ENCODE measurements around the gene SYNGR2.

Gene SYNGR2

DNA sequence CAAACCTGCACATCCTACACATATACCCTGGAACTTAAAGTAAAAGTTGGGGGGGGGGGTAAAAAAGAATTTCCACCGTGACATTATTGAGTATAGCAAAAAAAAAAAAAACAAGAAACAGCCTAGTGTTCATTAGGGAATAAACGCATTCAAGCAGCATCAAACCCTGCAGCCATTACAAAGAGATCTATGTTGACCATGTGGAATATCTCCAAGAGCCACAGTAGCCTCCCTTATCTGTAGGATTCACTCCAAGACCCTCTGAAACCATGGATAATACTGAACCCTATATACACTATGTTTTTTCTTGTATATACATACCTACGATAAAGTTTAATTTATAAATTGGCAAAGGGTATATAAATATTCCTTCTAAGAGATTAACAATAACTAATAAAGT, 40.1 kb downstream of the SYNGR2 start:
- DNase-seq: no peak

DNA sequence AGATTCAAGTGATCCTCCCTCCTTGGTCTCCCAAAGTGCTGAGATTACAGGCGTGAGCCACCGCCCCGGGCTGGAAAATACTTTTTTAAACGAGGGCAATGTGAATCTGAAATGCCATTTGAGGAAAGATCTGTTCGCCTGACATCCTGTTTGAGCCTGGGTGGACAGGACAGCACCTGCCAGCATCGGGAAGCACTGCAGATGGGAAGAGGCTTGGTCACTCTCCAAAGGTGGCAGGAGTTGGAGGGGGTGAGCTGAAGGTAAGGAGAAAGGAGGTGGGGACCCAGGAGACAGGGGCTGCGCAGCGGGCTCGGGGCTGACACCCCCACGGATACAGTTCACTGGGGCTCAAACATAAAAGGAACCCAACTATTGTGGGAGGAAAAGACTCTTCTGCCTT, 41.7 kb downstream of the SYNGR2 start:
- no peak for DNase-seq

DNA sequence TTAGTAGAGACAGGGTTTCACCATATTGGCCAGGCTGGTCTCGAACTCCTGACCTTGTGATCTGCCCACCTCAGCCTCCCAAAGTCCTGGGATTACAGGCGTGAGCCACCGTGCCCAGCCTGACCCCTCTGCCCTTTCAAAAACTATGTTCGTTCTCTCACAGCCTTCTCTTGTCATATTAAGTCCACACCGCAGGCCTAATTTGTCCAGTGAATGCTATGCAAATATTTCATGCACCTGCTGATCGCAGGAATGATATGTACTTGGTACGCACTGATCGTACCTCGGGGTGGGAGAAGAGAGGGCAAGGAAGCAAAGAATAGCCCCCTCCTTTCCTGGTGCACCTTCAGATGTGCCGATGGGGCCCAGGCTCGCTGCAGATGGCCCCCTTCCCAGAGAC, 42.7 kb downstream of the SYNGR2 start:
- DNase-seq: no peak

DNA sequence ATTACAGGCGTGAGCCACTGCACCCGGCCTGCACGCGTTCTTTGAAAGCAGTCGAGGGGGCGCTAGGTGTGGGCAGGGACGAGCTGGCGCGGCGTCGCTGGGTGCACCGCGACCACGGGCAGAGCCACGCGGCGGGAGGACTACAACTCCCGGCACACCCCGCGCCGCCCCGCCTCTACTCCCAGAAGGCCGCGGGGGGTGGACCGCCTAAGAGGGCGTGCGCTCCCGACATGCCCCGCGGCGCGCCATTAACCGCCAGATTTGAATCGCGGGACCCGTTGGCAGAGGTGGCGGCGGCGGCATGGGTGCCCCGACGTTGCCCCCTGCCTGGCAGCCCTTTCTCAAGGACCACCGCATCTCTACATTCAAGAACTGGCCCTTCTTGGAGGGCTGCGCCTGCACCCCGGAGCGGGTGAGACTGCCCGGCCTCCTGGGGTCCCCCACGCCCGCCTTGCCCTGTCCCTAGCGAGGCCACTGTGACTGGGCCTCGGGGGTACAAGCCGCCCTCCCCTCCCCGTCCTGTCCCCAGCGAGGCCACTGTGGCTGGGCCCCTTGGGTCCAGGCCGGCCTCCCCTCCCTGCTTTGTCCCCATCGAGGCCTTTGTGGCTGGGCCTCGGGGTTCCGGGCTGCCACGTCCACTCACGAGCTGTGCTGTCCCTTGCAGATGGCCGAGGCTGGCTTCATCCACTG, 45.8 kb downstream of the SYNGR2 start, which contains the start of gene BIRC5:
Gene BIRC5, plus strand, starts transcription at position 238 of the 690 bp plus-strand sequence. Its CDS starts 64 bp downstream, at position 302.
- DNase-seq: peak; percentile 90

DNA sequence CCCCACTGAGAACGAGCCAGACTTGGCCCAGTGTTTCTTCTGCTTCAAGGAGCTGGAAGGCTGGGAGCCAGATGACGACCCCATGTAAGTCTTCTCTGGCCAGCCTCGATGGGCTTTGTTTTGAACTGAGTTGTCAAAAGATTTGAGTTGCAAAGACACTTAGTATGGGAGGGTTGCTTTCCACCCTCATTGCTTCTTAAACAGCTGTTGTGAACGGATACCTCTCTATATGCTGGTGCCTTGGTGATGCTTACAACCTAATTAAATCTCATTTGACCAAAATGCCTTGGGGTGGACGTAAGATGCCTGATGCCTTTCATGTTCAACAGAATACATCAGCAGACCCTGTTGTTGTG, 46.3 kb downstream of the SYNGR2 start:
- DNase-seq: no peak

DNA sequence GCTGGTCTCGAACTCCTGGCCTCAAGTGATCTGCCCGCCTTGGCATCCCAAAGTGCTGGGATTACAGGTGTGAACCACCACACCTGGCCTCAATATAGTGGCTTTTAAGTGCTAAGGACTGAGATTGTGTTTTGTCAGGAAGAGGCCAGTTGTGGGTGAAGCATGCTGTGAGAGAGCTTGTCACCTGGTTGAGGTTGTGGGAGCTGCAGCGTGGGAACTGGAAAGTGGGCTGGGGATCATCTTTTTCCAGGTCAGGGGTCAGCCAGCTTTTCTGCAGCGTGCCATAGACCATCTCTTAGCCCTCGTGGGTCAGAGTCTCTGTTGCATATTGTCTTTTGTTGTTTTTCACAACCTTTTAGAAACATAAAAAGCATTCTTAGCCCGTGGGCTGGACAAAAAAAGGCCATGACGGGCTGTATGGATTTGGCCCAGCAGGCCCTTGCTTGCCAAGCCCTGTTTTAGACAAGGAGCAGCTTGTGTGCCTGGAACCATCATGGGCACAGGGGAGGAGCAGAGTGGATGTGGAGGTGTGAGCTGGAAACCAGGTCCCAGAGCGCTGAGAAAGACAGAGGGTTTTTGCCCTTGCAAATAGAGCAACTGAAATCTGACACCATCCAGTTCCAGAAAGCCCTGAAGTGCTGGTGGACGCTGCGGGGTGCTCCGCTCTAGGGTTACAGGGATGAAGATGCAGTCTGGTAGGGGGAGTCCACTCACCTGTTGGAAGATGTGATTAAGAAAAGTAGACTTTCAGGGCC, 51.2 kb downstream of the SYNGR2 start:
- peak; percentile 85 for DNase-seq

Data from NCI-H510A (cell line).